ENCODE results near the gene RBMS1. TPM values are rescaled to one million over a fixed set of nuclear protein-coding genes. Genes with fewer than 3 reads are reported as not detected.

RBMS1 gene
- total and polyA plus RNA-seq, 2 donors (not counting 1 experiment from before 2014, with no cell fraction given): 18.0 to 36.7 TPM

- no peaks in the 10 kb centered on the region for H3K9me3 Mint-ChIP-seq (ENCODE audit: insufficient read depth)
- H3K27ac Mint-ChIP-seq: no peak overlapping the region
- H3K36me3 ChIP-seq (replicated peaks in 1 of 2; ENCODE audit: control extremely low read depth in 1 of 2, control insufficient read depth in 1 of 2, extremely low read depth in 1 of 2, insufficient read depth in 2 of 2, low read length in 1 of 2): no peaks in the 10 kb centered on the region
- intact Hi-C loops (cut with micrococcal nuclease): no loop called here
- H3K9ac ChIP-seq (ENCODE audit: low read length): no peak overlapping the region
- no peak overlapping the region for H3K27ac ChIP-seq (ENCODE audit: low read length in 2 of 2)
- TF ChIP-seq EZH2 (IDR thresholded peaks at IDR 0.05; ENCODE audit: borderline replicate concordance, insufficient read depth, low read depth, low read length, poor library complexity, severe bottlenecking) (no peak), CTCF (IDR thresholded peaks at IDR 0.05) (no peak)
- H3K27me3 Mint-ChIP-seq: peaks cover 7% of the 10 kb centered on the region
- H2AFZ ChIP-seq (ENCODE audit: insufficient read depth, low read depth, low read length, poor library complexity, severe bottlenecking): no peak overlapping the region
- ATAC-seq (ENCODE audit: low read depth) (peak; percentile 33), DNase-seq (no peak)
- 70% methylated on average over 2 of the region's 3 CpGs for WGBS (ENCODE audit: insufficient coverage)
- no peak overlapping the region for H3K4me3 Mint-ChIP-seq
- no peaks in the 10 kb centered on the region for H4K20me1 ChIP-seq (ENCODE audit: control insufficient read depth, insufficient read depth, low read length, poor library complexity, severe bottlenecking)
- no peak overlapping the region for H3K4me2 ChIP-seq (replicated peaks; ENCODE audit: low read depth, low read length, poor library complexity, severe bottlenecking)
- POLR2A ChIA-PET: no interaction called here
- H3K4me1 ChIP-seq (ENCODE audit: control insufficient read depth in 2 of 2, insufficient read depth in 2 of 2, low read length in 2 of 2): no peaks in the 10 kb centered on the region
- no peaks in the 10 kb centered on the region for H3K9me3 ChIP-seq (ENCODE audit: control extremely low read depth in 1 of 3, control insufficient read depth in 2 of 3, insufficient read depth in 1 of 3, low read length in 2 of 3)
- CTCF ChIA-PET: no interaction called here
- no peaks in the 10 kb centered on the region for H3K79me2 ChIP-seq (ENCODE audit: control insufficient read depth, insufficient read depth, low read length)
- H3K4me1 Mint-ChIP-seq: peaks cover 7% of the 10 kb centered on the region
- no peaks in the 10 kb centered on the region for H3K27me3 ChIP-seq (replicated peaks in 1 of 4; ENCODE audit: control extremely low read depth in 1 of 4, control insufficient read depth in 3 of 4, insufficient read depth in 4 of 4, low read length in 3 of 4)
- no peak overlapping the region for H3K4me3 ChIP-seq (ENCODE audit: control extremely low read depth in 1 of 5, extremely low read depth in 1 of 5, insufficient read depth in 1 of 5, low read depth in 2 of 5, low read length in 4 of 5)
Observed at GRCh38 chr2:160224060-160224459, 269.5 kb downstream of the RBMS1 start.

- no peak overlapping the region for H3K27ac Mint-ChIP-seq
- 100% methylated on average over 2 of the region's 3 CpGs for WGBS (ENCODE audit: insufficient coverage)
- CTCF ChIA-PET: no interaction called here
Observed at GRCh38 chr2:160223560-160223959, 270.0 kb downstream of the RBMS1 start.

More at GRCh38 chr2:160223560-160223959, 270.0 kb downstream of the RBMS1 start:
- H3K4me3 Mint-ChIP-seq: no peak overlapping the region
- TF ChIP-seq EZH2 (IDR thresholded peaks at IDR 0.05; ENCODE audit: borderline replicate concordance, insufficient read depth, low read depth, low read length, poor library complexity, severe bottlenecking): no peak
- TF ChIP-seq CTCF (IDR thresholded peaks at IDR 0.05): no peak
- Histone ChIP-seq H3K36me3 (replicated peaks in 1 of 2; ENCODE audit: control extremely low read depth in 1 of 2, control insufficient read depth in 1 of 2, extremely low read depth in 1 of 2, insufficient read depth in 2 of 2, low read length in 1 of 2) (no peaks in the 10 kb centered on the region), H4K20me1 (ENCODE audit: control insufficient read depth, insufficient read depth, low read length, poor library complexity, severe bottlenecking) (no peaks in the 10 kb centered on the region), H3K4me3 (ENCODE audit: control extremely low read depth in 1 of 5, extremely low read depth in 1 of 5, insufficient read depth in 1 of 5, low read depth in 2 of 5, low read length in 4 of 5) (no peak overlapping the region), H3K4me2 (replicated peaks; ENCODE audit: low read depth, low read length, poor library complexity, severe bottlenecking) (no peak overlapping the region), H3K4me1 (ENCODE audit: control insufficient read depth in 2 of 2, insufficient read depth in 2 of 2, low read length in 2 of 2) (no peaks in the 10 kb centered on the region), H3K9me3 (ENCODE audit: control extremely low read depth in 1 of 3, control insufficient read depth in 2 of 3, insufficient read depth in 1 of 3, low read length in 2 of 3) (no peaks in the 10 kb centered on the region), H2AFZ (ENCODE audit: insufficient read depth, low read depth, low read length, poor library complexity, severe bottlenecking) (no peak overlapping the region), H3K27ac (ENCODE audit: low read length in 2 of 2) (no peak overlapping the region), H3K9ac (ENCODE audit: low read length) (no peak overlapping the region), H3K79me2 (ENCODE audit: control insufficient read depth, insufficient read depth, low read length) (no peaks in the 10 kb centered on the region), H3K27me3 (replicated peaks in 1 of 4; ENCODE audit: control extremely low read depth in 1 of 4, control insufficient read depth in 3 of 4, insufficient read depth in 4 of 4, low read length in 3 of 4) (no peaks in the 10 kb centered on the region)
- DNase-seq: no peak
- no peaks in the 10 kb centered on the region for H3K9me3 Mint-ChIP-seq (ENCODE audit: insufficient read depth)
- intact Hi-C loops (cut with micrococcal nuclease): no loop called here
- H3K27me3 Mint-ChIP-seq: peaks cover 7% of the 10 kb centered on the region
- no peak for ATAC-seq (ENCODE audit: low read depth)
- POLR2A ChIA-PET: no interaction called here
- H3K4me1 Mint-ChIP-seq: peaks cover 7% of the 10 kb centered on the region
